G401.6 (cell line): Measurements from ENCODE around the gene ARHGEF28.

Experiments
- FAIRE-seq: peaks from 2 replicates; lab custom pipeline; 2012; peaks lifted over from hg19 to GRCh38; lab: Jason Lieb, UNC

ARHGEF28 gene

GRCh38 chr5:73661753-73662152, 35.8 kb downstream of the ARHGEF28 start:
- FAIRE-seq, result no peak

DNA sequence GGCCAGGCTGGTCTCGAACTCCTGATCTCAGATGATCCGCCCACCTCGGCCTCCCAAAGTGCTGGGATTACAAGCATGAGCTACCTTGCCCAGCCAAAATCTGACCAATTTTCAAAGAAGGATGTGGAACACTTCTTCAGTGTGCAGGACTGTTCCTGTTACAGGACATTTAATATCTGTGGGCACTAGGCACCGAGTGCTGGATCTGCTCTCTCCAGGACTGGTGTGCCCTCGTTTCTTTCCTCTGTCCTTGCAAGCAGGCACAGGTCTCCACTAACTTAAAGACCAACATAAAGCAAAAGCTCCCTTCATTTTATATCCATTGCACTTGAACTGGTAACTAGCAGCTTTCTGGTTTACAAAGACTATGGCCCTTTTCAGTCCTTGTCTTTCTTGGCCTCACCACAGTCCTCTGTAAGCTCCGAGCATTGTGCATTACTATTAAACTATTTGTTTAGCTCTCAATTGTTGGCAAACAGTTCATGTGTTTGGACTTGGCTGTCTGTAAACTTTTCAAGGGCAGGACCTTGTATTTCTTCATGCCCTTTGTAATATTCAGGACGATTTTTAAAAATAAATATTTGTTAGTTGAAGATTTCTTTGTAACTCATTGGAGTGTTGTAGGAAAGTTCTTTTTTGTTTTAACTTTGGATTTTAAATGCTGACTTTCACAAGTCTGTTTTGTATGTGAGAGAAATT, 37.3 kb downstream of the ARHGEF28 start:
- FAIRE-seq, result no peak

DNA sequence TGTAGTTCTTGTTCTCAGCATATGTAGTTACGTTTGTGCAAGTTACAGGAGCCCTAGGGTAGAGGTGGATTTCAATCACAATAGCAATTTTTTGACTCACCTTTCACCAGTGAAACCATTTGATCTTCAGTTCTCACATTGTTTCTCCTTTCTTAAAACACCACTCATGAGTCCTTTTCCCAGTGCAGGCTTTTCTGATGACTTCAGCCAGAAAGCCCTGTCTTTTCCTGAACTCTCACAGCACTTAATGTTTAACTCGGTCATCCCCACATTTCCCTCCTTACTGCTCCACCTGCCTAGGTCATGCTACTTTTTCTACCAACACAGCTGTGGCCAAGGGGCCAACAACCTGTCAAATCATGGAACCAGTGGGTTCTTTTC, 37.9 kb downstream of the ARHGEF28 start:
- no peak for FAIRE-seq

GRCh38 chr5:73664796-73665195, 38.8 kb downstream of the ARHGEF28 start:
- no peak for FAIRE-seq

DNA sequence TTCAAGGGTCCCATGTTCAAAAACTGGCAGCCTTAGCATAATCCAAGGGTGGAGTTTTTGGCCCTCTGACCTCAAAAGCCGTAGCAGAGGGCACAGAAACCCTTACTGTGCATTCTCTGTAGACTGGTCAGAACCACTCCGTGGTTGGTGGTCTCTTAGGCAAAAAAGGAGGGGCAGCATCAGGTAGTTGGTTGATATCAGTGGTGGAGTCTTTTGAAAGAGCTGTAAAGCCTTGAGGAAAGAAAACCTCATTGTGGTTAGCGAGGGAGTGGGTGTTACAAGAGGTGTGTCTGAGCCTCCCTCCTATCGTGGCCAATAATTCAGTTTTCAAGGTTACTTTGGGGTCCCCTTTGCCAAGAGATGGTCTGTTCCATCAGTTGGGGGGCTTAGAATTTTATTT, 40.9 kb downstream of the ARHGEF28 start:
- FAIRE-seq, result no peak

- FAIRE-seq, result no peak
Measured at GRCh38 chr5:73668017-73668416, 42.0 kb downstream of the ARHGEF28 start.

DNA sequence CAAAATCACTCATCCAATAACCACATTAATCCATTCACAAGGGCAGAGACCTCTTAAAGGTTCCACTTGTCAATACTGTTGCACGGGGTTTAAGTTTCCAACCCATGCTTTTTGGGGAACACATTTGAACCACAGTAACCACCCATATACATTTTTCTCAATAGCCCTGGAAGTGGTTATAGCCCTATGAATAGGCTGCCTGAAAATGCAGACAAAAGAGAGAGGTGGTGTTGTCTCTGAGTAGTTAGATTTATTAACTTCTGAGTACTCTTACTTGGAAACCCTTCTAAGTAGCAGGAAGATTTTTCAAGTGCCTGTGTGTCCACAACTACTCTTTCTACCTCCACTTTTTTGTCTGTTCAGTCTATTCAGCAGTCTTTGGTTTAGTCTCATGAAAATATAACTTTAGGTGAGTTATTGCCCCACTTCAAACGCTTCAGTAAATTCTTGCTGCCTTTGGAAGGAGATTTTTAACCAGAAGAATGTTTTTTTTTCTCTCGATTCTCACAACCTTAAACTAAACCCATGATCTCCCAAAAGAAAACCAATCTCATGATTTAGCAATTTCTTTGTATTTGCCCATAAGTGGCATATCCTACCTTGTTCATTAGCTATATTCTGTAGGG, 42.6 kb downstream of the ARHGEF28 start:
- no peak for FAIRE-seq

DNA sequence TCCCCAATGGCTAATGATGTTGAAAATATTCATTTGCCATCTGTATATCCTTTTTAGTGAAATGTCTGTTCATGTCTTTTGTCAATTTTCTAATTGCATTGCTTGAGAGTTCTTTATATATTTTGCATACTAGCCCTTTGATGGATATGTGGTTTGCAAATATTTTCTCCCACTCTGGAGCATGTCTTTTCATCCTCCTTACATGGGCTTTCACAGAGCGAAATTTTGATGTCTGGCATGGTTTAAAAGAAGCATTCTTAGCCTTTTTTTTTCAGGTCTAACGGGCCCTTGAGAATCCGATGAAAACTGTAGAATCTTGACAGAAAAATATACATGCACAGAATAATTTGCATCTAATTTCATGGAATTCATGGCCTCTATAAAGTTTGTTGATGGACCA, 44.7 kb downstream of the ARHGEF28 start:
- no peak for FAIRE-seq

DNA sequence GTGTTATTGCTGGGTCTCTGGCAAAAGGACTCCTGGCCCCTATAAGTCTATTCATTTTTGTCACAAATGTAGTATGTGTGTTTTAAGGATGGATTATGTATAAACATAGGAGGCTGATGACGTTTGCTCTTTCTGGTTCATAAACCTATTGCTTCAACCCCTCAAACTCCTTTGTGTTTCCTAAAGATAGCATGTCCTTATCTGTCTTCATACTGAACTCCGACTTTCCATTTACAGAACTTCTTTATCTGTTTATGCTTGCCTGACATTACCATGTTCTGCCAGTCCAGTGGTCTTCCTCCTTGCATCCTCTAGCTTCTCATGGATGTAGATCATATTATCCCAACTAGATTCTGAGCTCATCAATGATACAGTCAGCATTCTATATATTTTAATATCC, 46.1 kb downstream of the ARHGEF28 start:
- no peak for FAIRE-seq

DNA sequence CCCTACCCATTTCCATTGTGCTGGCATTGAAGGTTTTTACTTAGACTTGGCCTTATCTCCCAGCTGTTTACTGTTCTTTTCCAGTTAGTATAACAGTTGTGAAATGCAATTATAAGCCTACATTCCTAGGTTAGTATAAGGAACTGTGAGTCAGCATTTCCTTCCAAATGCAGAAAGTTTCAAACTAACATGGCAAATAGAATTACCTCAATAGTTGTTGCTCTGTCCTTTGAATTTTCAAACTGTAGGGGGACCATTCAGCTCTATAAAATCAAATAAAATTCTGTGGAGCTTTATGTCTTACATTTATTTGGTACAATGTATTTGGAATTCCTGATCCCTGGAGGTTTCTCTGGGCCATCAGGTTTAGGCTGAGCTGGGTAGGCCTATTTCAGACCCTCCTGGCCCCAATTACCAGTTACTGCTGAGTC, 47.2 kb downstream of the ARHGEF28 start:
- no peak for FAIRE-seq

DNA sequence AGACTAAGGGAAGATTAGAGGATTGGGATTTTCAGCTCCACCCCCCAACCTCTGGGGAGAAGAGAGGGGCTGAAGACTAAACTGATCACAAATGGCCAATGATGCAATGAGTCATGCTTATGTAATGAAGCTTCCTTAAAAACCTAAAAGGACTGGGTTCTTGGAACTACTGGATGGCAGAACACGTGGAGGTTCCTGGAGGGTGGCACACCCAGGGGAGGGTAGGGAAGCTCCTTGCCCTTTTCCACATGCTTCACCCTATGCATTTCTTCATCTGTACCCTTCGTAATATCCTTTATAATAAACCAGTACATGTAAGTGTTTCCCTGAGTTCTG, 48.6 kb downstream of the ARHGEF28 start:
- FAIRE-seq, result no peak

GRCh38 chr5:73678322-73678740, 52.3 kb downstream of the ARHGEF28 start:
- no peak for FAIRE-seq

DNA sequence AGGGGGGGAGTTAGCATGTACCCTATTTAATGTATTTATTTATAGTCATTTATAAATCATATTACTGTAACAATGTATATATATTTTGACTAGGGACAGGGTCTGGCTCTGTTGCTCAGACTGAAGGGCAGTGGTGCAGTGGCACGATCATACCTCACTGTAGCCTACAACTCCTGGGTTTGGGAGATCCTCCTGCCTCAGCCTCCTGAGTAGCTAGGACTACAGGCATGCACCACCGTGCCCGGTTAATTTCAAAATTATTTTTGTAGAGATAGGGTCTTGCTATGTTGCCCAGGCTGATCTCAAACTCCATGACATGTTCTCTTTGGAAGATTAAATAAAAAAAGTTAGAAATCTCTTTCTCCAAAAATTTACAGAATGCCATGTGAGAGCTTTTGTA, 52.8 kb downstream of the ARHGEF28 start:
- no peak for FAIRE-seq

GRCh38 chr5:73682176-73682575, 56.2 kb downstream of the ARHGEF28 start:
- no peak for FAIRE-seq

DNA sequence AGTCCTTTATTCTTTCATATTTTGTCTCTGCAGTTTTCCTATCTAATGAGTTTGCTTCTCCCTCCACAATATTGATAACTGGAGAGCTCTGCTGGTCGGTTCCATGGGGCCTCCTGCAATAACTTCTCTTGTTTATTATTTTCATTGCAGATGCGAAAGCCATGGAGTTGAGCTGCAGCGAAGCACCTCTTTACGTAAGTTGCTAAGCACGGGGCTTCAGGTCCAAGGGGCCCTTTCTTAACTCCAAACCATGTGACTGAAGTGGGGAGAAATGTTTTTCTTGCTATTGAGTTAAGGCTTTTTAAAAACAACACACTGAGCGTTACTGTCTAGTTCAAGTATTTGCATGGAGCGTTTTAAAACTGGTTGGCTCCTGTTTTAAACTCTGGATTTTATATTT, 58.7 kb downstream of the ARHGEF28 start:
- no peak for FAIRE-seq

- FAIRE-seq, result peak; percentile 87
Measured at GRCh38 chr5:73686912-73687311, 60.9 kb downstream of the ARHGEF28 start.

DNA sequence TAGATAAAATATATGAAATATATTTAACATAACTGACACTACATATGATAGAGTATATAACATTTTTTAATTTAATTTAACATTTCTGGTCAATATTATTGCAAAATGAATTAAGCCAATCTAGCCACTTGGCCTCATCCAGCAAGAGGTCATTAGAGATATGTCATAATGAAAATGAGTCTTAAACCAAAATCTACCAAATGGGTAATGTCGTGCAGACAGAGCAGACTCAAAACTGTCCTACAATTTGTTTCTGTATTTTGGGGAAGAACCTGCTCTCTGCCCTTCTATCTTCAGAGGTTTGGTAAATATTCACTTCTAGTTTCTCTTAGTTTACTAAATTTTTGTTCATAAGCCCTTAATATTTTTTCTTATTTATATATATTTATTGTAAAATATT, 61.4 kb downstream of the ARHGEF28 start:
- no peak for FAIRE-seq

DNA sequence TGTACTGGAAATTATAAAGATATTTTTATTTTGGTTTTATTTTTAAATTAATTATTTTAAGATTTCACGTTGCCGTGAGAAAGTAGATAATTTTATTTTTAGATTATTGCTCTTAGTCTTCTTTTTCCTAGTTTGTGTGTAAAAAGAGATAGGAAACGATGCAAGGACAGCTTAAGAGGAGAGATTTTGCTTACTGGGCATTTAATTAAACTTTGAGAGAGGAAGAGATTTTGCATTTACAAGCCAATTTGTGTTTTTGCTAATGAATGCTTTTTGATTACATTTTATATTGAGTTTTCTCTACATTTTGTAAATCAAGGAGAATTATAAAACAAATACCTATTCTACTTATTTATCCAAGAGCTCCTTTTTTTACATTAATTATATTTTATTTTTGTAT, 64.0 kb downstream of the ARHGEF28 start:
- no peak for FAIRE-seq

DNA sequence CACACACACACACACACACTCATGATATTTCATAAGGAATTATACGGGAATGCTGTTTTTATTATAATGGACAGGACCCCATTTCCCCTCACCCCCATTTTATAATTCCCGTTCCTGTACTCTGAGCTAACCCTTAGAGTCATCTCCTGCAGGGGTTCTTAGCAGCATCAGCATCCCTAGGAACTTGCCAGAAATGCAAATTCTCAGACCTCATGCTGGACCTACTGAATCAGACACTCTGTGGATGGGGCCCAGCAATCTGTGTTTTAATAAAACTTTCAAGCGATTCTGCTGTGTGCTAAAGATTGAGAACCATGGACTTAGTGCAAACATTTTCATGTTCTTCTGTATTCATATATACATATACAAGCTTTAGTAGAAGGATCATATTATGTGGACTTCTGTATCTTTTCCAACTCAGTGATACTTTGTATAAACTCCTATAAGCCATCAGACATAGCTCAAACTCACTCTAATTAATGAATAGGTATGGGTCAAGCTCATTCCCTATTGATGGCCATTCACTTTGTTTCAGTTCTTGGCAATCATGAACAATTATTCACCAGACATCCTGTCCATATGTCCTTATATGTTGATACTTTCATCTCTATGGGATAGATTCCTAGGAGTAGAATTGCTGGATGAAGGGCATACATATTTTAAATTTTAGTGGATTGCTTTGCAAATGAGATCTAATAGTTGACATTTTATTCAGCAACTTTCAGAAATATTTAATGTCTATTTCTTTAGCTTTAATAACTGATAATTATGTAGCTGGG, 65.5 kb downstream of the ARHGEF28 start:
- FAIRE-seq, result no peak

DNA sequence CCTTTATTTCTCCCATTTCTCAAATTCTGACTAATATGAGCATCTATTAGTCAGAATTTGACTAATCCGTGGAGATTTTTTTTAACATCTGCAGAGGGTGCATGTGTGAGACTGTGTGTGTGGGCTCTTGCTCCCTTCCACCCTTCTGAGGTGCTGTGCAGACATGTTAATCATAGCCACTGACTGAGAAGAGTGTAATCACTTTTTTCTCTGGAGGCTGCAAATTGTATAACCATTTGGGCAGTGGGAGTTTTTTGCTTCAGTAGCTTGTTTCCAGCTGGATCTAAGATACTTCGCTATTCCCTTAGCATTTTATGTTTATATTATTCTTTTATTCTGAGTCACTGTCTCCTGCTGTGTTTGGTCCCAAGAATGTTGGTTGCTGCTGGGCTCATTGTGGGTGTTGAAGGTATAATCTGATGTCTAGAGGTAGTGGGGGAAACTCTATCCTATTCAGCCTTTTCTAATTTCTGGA, 66.2 kb downstream of the ARHGEF28 start:
- no peak for FAIRE-seq

DNA sequence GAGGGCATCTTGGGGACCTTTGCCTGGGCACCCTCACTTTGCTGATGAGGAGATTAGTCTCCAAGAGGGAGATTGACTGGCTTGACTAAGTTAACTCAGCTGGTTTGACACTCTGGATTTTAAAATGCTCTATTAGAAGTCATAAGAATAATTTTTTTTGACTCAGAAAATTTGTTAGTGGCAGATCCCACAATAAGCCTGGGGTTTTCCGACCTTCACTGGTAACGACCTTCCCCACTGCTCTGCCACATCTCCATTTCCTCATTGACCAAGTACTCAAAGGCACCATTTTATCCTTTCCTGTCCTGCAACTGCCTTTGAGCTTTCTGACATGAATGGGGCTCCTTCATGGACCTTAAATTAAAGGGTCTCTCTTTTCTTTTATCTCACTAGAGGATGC, 67.0 kb downstream of the ARHGEF28 start:
- FAIRE-seq, result no peak

DNA sequence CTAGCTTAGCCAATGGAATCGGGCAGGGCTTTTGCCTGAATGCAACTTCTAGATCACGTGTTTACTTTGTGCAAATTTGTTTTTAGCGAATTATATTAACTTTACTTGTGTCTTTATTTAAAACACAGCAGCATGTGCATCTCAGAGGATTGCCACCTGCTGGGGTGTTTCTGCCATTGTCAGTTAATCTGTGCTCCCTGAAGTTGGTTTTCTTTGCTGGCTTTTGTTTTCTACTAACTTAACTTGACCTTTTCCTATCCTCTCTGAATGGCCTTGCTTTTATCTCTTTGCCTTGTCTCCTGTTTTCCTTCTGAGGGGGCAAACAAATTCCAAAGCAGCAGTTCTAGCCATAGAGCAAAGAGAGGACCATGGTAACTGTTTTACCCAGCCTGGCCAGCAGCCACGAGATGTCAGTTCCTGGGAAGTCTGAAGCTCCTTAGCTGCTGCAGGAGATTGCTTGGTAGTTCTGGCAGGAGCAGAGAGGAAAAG, 67.6 kb downstream of the ARHGEF28 start:
- FAIRE-seq, result no peak

GRCh38 chr5:73694089-73694488, 68.1 kb downstream of the ARHGEF28 start:
- FAIRE-seq, result no peak
